HepG2 (cell line): ENCODE measurements around the gene JOSD2. TPM values are rescaled to one million over a fixed set of nuclear protein-coding genes. Genes with fewer than 3 reads are reported as not detected.

Source experiments
- ATAC-seq: fragments of 200-7000 bp; cut with Tn5 transposase; 3 replicates; pipeline ENCODE4 v1.9.1; 2020; ENCODE audit warnings: mild to moderate bottlenecking, moderate library complexity
- BruUV-seq: library from RNA; stranded (reverse); fragments of 400-500 nt; replicated peaks from 2 replicates; lab custom pipeline; 2021; lab: Mats Ljungman, UMichigan
- CTCF ChIA-PET: fragments of 300-600 bp; formaldehyde crosslinking; extraction: SDS; loops from one replicate; lab custom pipeline; 2021; ENCODE audit warnings: low total read pairs, inconsistent platforms, low intra/inter-chr PET ratio; lab: Yijun Ruan, JAX
- POLR2A ChIA-PET: fragments of 350-600 bp; sonication (Branson Sonifier 250); formaldehyde crosslinking; loops from one replicate; lab custom pipeline; 2020; ENCODE audit warnings: antibody characterized with exemption, inconsistent platforms; lab: Yijun Ruan, JAX
- DNase-seq: peaks from one replicate; pipeline ENCODE4 v3.0.0-alpha.2; 2015; ENCODE audit warnings: low spot score
- FAIRE-seq: peaks from 3 replicates; lab custom pipeline; 2011; peaks lifted over from hg19 to GRCh38; lab: Jason Lieb, UNC
- H2AFZ ChIP-seq: one replicate; pipeline ENCODE4 v1.6.1; 2011; ENCODE audit warnings: low read length, inconsistent platforms
- H3K27ac ChIP-seq: fragments of 300-600 bp; 3 replicates; pipeline ENCODE4 v1.8.0; 2011; ENCODE audit warnings: mixed run types, mild to moderate bottlenecking, mixed read lengths, low read length, inconsistent platforms; ENCODE audit not compliant: insufficient read depth; ENCODE audit errors: extremely low read length
- H3K27me3 ChIP-seq, 2 experiments: fragments of 200-600 bp in 1 of 2; 2 replicates in 1 of 2; 3 replicates in 1 of 2; pipeline versions ENCODE4 v1.6.0 to v1.8.0; 2011; ENCODE audit warnings: low read length in 2 of 2, mild to moderate bottlenecking in 2 of 2, moderate library complexity in 2 of 2, inconsistent platforms in 1 of 2; ENCODE audit not compliant: insufficient read depth in 2 of 2, control insufficient read depth in 1 of 2
- H3K36me3 ChIP-seq, 2 experiments: fragments of 200-600 bp in 1 of 2; replicated peaks in 1 of 2; 2 replicates in 1 of 2; 3 replicates in 1 of 2; pipeline versions ENCODE4 v1.5.1 to v1.8.0; 2011; ENCODE audit warnings: low read length in 2 of 2, inconsistent platforms in 1 of 2; ENCODE audit not compliant: insufficient read depth in 2 of 2, control insufficient read depth in 1 of 2
- H3K4me1 ChIP-seq: 2 replicates; pipeline ENCODE4 v1.5.1; 2012; ENCODE audit warnings: low read length, inconsistent platforms; ENCODE audit not compliant: insufficient read depth
- H3K4me2 ChIP-seq: 2 replicates; pipeline ENCODE4 v1.6.0; 2011; ENCODE audit warnings: low read depth, low read length, inconsistent platforms
- H3K4me3 ChIP-seq, 3 experiments: fragments of 200-600 bp in 1 of 3; sonication (generic), shearing (Covaris generic) in 1 of 3; replicated peaks in 1 of 3; 2 replicates each; pipeline ENCODE4 v1.5.1; 2011 to 2016; ENCODE audit warnings: low read length in 3 of 3, inconsistent platforms in 2 of 3, low read depth in 2 of 3, mild to moderate bottlenecking in 2 of 3, control low read depth in 1 of 3, mixed read lengths in 1 of 3; ENCODE audit not compliant: insufficient read depth in 1 of 3
- H3K79me2 ChIP-seq: one replicate; pipeline ENCODE4 v1.6.1; 2011; ENCODE audit warnings: low read length, inconsistent platforms; ENCODE audit not compliant: insufficient read depth
- H3K9ac ChIP-seq: 2 replicates; pipeline ENCODE4 v1.6.0; 2011; ENCODE audit warnings: mild to moderate bottlenecking, low read depth, low read length, inconsistent platforms; ENCODE audit not compliant: insufficient read depth
- H3K9me3 ChIP-seq: 2 replicates; pipeline ENCODE4 v1.5.1; 2012; ENCODE audit warnings: mild to moderate bottlenecking, low read length
- H4K20me1 ChIP-seq: 2 replicates; pipeline ENCODE4 v1.6.0; 2011; ENCODE audit warnings: inconsistent platforms, mild to moderate bottlenecking, low read length, moderate library complexity; ENCODE audit not compliant: insufficient read depth
- JDP2 ChIP-seq: sonication (generic); formaldehyde crosslinking; IDR thresholded peaks from 2 replicates; pipeline ENCODE4 v1.8.1; 2022; ENCODE audit warnings: missing genetic modification reagents, borderline replicate concordance
- KLF15 ChIP-seq: sonication (generic); formaldehyde crosslinking; IDR thresholded peaks from 2 replicates; pipeline ENCODE4 v1.8.1; 2023; ENCODE audit warnings: borderline replicate concordance, mild to moderate bottlenecking, inconsistent platforms, missing genetic modification reagents, mixed read lengths
- MYC ChIP-seq: sonication (generic); formaldehyde crosslinking; IDR thresholded peaks from 2 replicates; pipeline ENCODE4 v1.9.0; 2021; ENCODE audit warnings: missing genetic modification reagents, borderline replicate concordance
- RBM22 ChIP-seq: fragments of 200-400 bp; formaldehyde crosslinking; optimal IDR thresholded peaks from 2 replicates; pipeline ENCODE3; 2017; ENCODE audit warnings: mild to moderate bottlenecking, low read length, moderate library complexity
- RXRB ChIP-seq: IDR thresholded peaks from 2 replicates; pipeline ENCODE4 v1.6.1; 2016; ENCODE audit warnings: borderline replicate concordance, missing genetic modification reagents, missing compliant biosample characterization
- THRA ChIP-seq: sonication (generic); formaldehyde crosslinking; IDR thresholded peaks from 2 replicates; pipeline ENCODE4 v1.4.0; 2020; ENCODE audit warnings: missing genetic modification reagents, borderline replicate concordance
- ZHX2 ChIP-seq, 2 experiments: sonication (generic) in 1 of 2; formaldehyde crosslinking in 1 of 2; IDR thresholded peaks; 2 replicates each; pipeline versions ENCODE4 v1.6.1 to v1.9.0; 2014 to 2022; ENCODE audit warnings: antibody characterized with exemption in 1 of 2, borderline replicate concordance in 1 of 2, inconsistent platforms in 1 of 2, low read depth in 1 of 2, missing genetic modification reagents in 1 of 2
- ZNF3 ChIP-seq: IDR thresholded peaks from 2 replicates; pipeline ENCODE4 v1.7.0; 2017; ENCODE audit warnings: inconsistent platforms
- ZNF513 ChIP-seq: sonication (generic); formaldehyde crosslinking; conservative IDR thresholded peaks from 2 replicates; pipeline ENCODE4 v1.5.0; 2020; ENCODE audit warnings: missing genetic modification reagents
- ZNF792 ChIP-seq: IDR thresholded peaks from 2 replicates; pipeline ENCODE4 v1.6.1; 2016
- WGBS: methylation state at CpG from one replicate; pipeline ENCODE4 v1.1.6; 2017; ENCODE audit warnings: low lambda C conversion rate; 5-methylcytosine and 5-hydroxymethylcytosine counted together
- in situ Hi-C: cut with HindIII; loops from 2 replicates; pipeline ENCODE4 v1.10.0; 2017; ENCODE audit warnings: low pct_unique_long_range_greater_than_20kb; ENCODE audit not compliant: extremely low pct_ligation_motif_present
- intact Hi-C: fragments of 100-400 bp; cut with micrococcal nuclease; formaldehyde crosslinking; loops from one replicate; pipeline ENCODE4 v1.10.0; 2022; ENCODE audit not compliant: unreplicated experiment
- polyA plus RNA-seq, 8 experiments: library from polyadenylated mRNA; depleted of rRNA in 3 of 8; stranded (reverse) in 7 of 8; unstranded in 1 of 8; fragments of >200 nt; fragmentation: Illumina TruSeq in 4 of 8; extraction: Trizol in 4 of 8; gene quantifications; 2 replicates each; pipeline versions ENCODE4 v1.2.1 to v1.2.3, GENCODE V29; 2011 to 2016; ENCODE audit warnings: low read depth in 4 of 8, missing spikeins in 1 of 8, mixed read lengths in 1 of 8; ENCODE audit not compliant: insufficient read depth in 1 of 8
- total RNA-seq, 5 experiments: library from RNA; depleted of rRNA; stranded (reverse); fragments of >200 nt; fragmentation: Illumina TruSeq; extraction: Trizol; gene quantifications; 2 replicates each; pipeline ENCODE4 v1.2.3, GENCODE V29; 2016; ENCODE audit warnings: low read depth in 1 of 5

The JOSD2 gene
- total and polyA plus RNA-seq, 2 of the 13 experiments (the other 11 are each of a cell fraction or from before 2014, with no cell fraction given): 2.0 to 4.1 TPM

DNA sequence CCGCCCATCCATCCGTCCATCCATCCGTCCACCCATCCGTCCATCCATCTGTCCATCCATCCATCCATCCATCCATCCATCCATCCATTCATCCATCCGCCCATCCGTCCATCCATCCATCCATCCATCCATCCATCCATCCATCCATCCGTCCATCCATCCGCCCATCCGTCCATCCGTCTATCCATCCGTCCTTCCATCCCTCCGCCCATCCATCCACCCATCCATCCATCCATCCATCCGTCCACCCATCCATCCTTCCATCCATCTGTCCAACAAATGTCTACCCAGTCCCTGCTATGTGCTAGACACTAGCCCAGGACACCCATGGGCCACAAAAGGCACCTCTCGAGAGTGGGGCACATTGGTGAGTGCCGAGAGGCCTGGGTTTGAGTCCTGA, 41.5 kb upstream of the JOSD2 start (continued):
- no peak for TF ChIP-seq KLF15
- no peak for TF ChIP-seq ZHX2 (IDR thresholded peaks at IDR 0.05; ENCODE audit: low read depth)
- TF ChIP-seq ZHX2 (CRISPR knock-in tag; IDR thresholded peaks at IDR 0.05; ENCODE audit: borderline replicate concordance): no peak
- no peak for TF ChIP-seq RBM22

DNA sequence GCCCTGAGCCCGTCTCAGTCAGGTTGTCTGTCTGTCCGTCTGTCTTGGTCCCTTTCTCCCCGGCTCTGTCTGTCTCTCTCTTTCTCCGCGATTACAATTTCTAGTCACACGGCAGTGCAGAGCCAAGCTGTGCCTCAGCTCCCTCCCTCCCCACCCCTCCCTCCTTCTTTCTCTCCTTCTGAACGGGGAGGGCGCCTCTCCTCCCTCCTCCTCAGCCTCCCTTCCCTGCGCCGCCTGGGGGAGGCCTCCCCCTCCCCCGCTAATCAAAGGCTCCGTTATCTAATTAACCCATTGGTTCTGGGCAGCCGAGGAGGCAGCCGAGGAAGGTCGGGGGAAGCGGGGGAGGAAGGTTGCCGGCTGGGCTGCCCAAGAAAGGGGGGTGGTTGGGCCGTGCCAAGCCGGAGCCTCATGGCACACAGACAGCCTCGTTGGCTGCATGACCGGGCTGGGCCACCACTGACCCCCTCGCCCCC, 40.8 kb upstream of the JOSD2 start:
- ChIA-PET POLR2A (no interaction called here), CTCF (no interaction called here)
- in situ Hi-C loops (no loop called here), intact Hi-C loops (no loop called here)
- Histone ChIP-seq H4K20me1 (no peaks in the 10 kb centered on the region), H3K36me3 (no peaks in the 10 kb centered on the region), H3K4me1 (peaks cover 7% of the 10 kb centered on the region), H3K9me3 (no peaks in the 10 kb centered on the region), H3K27me3 (peaks cover 4 to 44% of the 10 kb centered on the region in 2 experiments; a peak in 4 of 5 replicates), H2AFZ (no peak overlapping the region), H3K79me2 (no peaks in the 10 kb centered on the region), H3K27ac (no peak overlapping the region), H3K4me2 (no peak overlapping the region), H3K4me3 (no peak overlapping the region), H3K9ac (no peak overlapping the region)
- 7% methylated on average over 19 of the region's 22 CpGs for WGBS
- DNase-seq: no peak
- TF ChIP-seq ZNF513: no peak
- TF ChIP-seq ZNF792 (CRISPR knock-in tag): no peak
- TF ChIP-seq THRA (CRISPR knock-in tag): no peak
- no peak for TF ChIP-seq MYC
- no peak for TF ChIP-seq ZNF3 (CRISPR knock-in tag)
- no peak for TF ChIP-seq JDP2 (CRISPR knock-in tag)
- no peak for TF ChIP-seq RXRB
- no TSS peak for BruUV-seq
- no peak for ATAC-seq
- no peak for FAIRE-seq
